DND-41 (cell line): Measurements from ENCODE around the gene MGAT5B.

Source experiments
- EZH2 ChIP-seq: IDR thresholded peaks from 3 replicates; pipeline ENCODE4 v1.6.1; 2012; ENCODE audit warnings: borderline replicate concordance, low read depth, mild to moderate bottlenecking, moderate library complexity, low read length, inconsistent platforms; ENCODE audit not compliant: severe bottlenecking
- TF ChIP-seq, protein P1 (sequence below): IDR thresholded peaks from 2 replicates; pipeline ENCODE4 v1.5.1; 2012; ENCODE audit warnings: borderline replicate concordance, low read length, moderate library complexity, mild to moderate bottlenecking; ENCODE audit not compliant: poor library complexity, severe bottlenecking; ENCODE audit errors: extremely low read depth

- TF ChIP-seq, protein P1, sequence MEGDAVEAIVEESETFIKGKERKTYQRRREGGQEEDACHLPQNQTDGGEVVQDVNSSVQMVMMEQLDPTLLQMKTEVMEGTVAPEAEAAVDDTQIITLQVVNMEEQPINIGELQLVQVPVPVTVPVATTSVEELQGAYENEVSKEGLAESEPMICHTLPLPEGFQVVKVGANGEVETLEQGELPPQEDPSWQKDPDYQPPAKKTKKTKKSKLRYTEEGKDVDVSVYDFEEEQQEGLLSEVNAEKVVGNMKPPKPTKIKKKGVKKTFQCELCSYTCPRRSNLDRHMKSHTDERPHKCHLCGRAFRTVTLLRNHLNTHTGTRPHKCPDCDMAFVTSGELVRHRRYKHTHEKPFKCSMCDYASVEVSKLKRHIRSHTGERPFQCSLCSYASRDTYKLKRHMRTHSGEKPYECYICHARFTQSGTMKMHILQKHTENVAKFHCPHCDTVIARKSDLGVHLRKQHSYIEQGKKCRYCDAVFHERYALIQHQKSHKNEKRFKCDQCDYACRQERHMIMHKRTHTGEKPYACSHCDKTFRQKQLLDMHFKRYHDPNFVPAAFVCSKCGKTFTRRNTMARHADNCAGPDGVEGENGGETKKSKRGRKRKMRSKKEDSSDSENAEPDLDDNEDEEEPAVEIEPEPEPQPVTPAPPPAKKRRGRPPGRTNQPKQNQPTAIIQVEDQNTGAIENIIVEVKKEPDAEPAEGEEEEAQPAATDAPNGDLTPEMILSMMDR: no peak
- TF ChIP-seq EZH2: no peak
These were observed 28.8 kb downstream of the MGAT5B start for GRCh38 chr17:76897023-76897422.
